Activated CD4-positive, alpha-beta T cell treated with anti-CD3 and anti-CD28 coated beads for 1 hour (primary cell): ENCODE measurements around the gene PRKCE.
"Not testable (repeated sequence)": the region's sequence is repeated elsewhere in the genome, so short reads cannot be mapped to it uniquely, and the experiment has no call there.

ENCODE experiments used
- DNase-seq: peaks from one replicate; pipeline ENCODE4 v3.0.0-alpha.2; 2020

The PRKCE gene

GRCh38 chr2:45897842-45898241 lies 246.4 kb downstream of the PRKCE start:
- no peak for DNase-seq

- DNase-seq, result no peak
Measured at GRCh38 chr2:45898819-45899218, 247.3 kb downstream of the PRKCE start.

- no peak for DNase-seq
Measured at GRCh38 chr2:45899926-45900325, 248.5 kb downstream of the PRKCE start.

GRCh38 chr2:45901468-45902032 lies 250.1 kb downstream of the PRKCE start:
- DNase-seq, result no peak

GRCh38 chr2:45902380-45902779 lies 250.9 kb downstream of the PRKCE start:
- DNase-seq, result no peak

- no peak for DNase-seq
Measured at GRCh38 chr2:45902781-45903375, 251.4 kb downstream of the PRKCE start.

- DNase-seq, result no peak
Measured at GRCh38 chr2:45904267-45904945, 252.9 kb downstream of the PRKCE start.

GRCh38 chr2:45904946-45905631 lies 253.6 kb downstream of the PRKCE start:
- DNase-seq, result no peak

GRCh38 chr2:45905632-45905958 lies 254.1 kb downstream of the PRKCE start:
- no peak for DNase-seq

GRCh38 chr2:45907592-45907991 lies 256.1 kb downstream of the PRKCE start:
- DNase-seq, result no peak

GRCh38 chr2:45908316-45909170 lies 257.1 kb downstream of the PRKCE start:
- DNase-seq, result no peak

- DNase-seq, result no peak
Measured at GRCh38 chr2:45909171-45909565, 257.7 kb downstream of the PRKCE start.

- no peak for DNase-seq
Measured at GRCh38 chr2:45909677-45910191, 258.3 kb downstream of the PRKCE start.

- no peak for DNase-seq
Measured at GRCh38 chr2:45910473-45911060, 259.1 kb downstream of the PRKCE start.

GRCh38 chr2:45911538-45911937 lies 260.1 kb downstream of the PRKCE start:
- DNase-seq, result no peak

- no peak for DNase-seq
Measured at GRCh38 chr2:45912109-45912508, 260.6 kb downstream of the PRKCE start.

- DNase-seq, result no peak
Measured at GRCh38 chr2:45913539-45913938, 262.1 kb downstream of the PRKCE start.

GRCh38 chr2:45915523-45915922 lies 264.0 kb downstream of the PRKCE start:
- no peak for DNase-seq

- not testable (repeated sequence) for DNase-seq
Measured at GRCh38 chr2:45917561-45918176, 266.2 kb downstream of the PRKCE start.

GRCh38 chr2:45918463-45919159 lies 267.1 kb downstream of the PRKCE start:
- no peak for DNase-seq

- no peak for DNase-seq
Measured at GRCh38 chr2:45919160-45919650, 267.7 kb downstream of the PRKCE start.
